GM12865 (cell line): Measurements from ENCODE around the gene POU6F2.

ENCODE experiments used
- DNase-seq: peaks from one replicate; pipeline ENCODE4 v3.0.0; 2010; ENCODE audit warnings: low read depth
- H3K4me3 ChIP-seq: 2 replicates; pipeline ENCODE4 v1.5.1; 2011; ENCODE audit warnings: mild to moderate bottlenecking, low read depth, low read length, control low read depth
- CTCF ChIP-seq: IDR thresholded peaks from 2 replicates; pipeline ENCODE4 v1.5.1; 2011; ENCODE audit warnings: low read length, control low read depth, low read depth, inconsistent platforms; ENCODE audit not compliant: insufficient read depth; ENCODE audit errors: missing control alignments

POU6F2 gene

GRCh38 chr7:39198556-39198955 lies 220.8 kb downstream of the POU6F2 start:
- H3K4me3 ChIP-seq: no peak overlapping the region
- DNase-seq: no peak
- TF ChIP-seq CTCF: no peak

GRCh38 chr7:39199006-39199405 lies 221.3 kb downstream of the POU6F2 start:
- no peak for TF ChIP-seq CTCF
- no peak for DNase-seq
- no peak overlapping the region for H3K4me3 ChIP-seq

- H3K4me3 ChIP-seq: no peak overlapping the region
- TF ChIP-seq CTCF: no peak
- DNase-seq: no peak
Observed at GRCh38 chr7:39199951-39200350, 222.2 kb downstream of the POU6F2 start.

- no peak for TF ChIP-seq CTCF
- no peak for DNase-seq
Observed at GRCh38 chr7:39202041-39202440, 224.3 kb downstream of the POU6F2 start.

GRCh38 chr7:39210362-39210761 lies 232.7 kb downstream of the POU6F2 start:
- DNase-seq: no peak
- H3K4me3 ChIP-seq: no peak overlapping the region
- no peak for TF ChIP-seq CTCF

More at GRCh38 chr7:39202041-39202440, 224.3 kb downstream of the POU6F2 start:
- H3K4me3 ChIP-seq: no peak overlapping the region

- TF ChIP-seq CTCF: no peak
- no peak overlapping the region for H3K4me3 ChIP-seq
- DNase-seq: no peak
Observed at GRCh38 chr7:39211581-39211980, 233.9 kb downstream of the POU6F2 start.

- no peak for TF ChIP-seq CTCF
- H3K4me3 ChIP-seq: no peak overlapping the region
- DNase-seq: no peak
Observed at GRCh38 chr7:39212876-39213275, 235.2 kb downstream of the POU6F2 start.
